ENCODE measurements around the gene DACT2.

The DACT2 gene

GRCh38 chr6:168302534-168302933 lies 17.0 kb downstream of the DACT2 start:
- no peak for TF ChIP-seq RARB (CRISPR knock-in tag; IDR thresholded peaks at IDR 0.05)
- TF ChIP-seq ZNF70 (CRISPR knock-in tag; IDR thresholded peaks at IDR 0.05) = no peak
- no peak for TF ChIP-seq ZNF565 (CRISPR knock-in tag; conservative IDR thresholded peaks at IDR 0.05; ENCODE audit: low read depth)
- no peak for TF ChIP-seq ZC3H10 (CRISPR knock-in tag; IDR thresholded peaks at IDR 0.05)
- TF ChIP-seq TOX (CRISPR knock-in tag; IDR thresholded peaks at IDR 0.05; ENCODE audit: borderline replicate concordance) = no peak
- no peak for TF ChIP-seq PPARA (CRISPR knock-in tag; IDR thresholded peaks at IDR 0.05; ENCODE audit: borderline replicate concordance)
- no peak for TF ChIP-seq SNAI2 (CRISPR knock-in tag; IDR thresholded peaks at IDR 0.05)
- no peak for TF ChIP-seq POU6F1 (CRISPR knock-in tag; IDR thresholded peaks at IDR 0.05; ENCODE audit: borderline replicate concordance, low read depth)
- TF ChIP-seq ZNF8 (CRISPR knock-in tag; IDR thresholded peaks at IDR 0.05) = no peak
- TF ChIP-seq CREB5 (CRISPR knock-in tag; IDR thresholded peaks at IDR 0.05; ENCODE audit: low read depth) = no peak
- ATAC-seq = no peak

GRCh38 chr6:168301648-168302398 lies 17.8 kb downstream of the DACT2 start:
- no peak for TF ChIP-seq RARB (CRISPR knock-in tag; IDR thresholded peaks at IDR 0.05)
- TF ChIP-seq GLIS3 (CRISPR knock-in tag; IDR thresholded peaks at IDR 0.05) = no peak
- no peak for TF ChIP-seq ESRRG (CRISPR knock-in tag; IDR thresholded peaks at IDR 0.05)
- TF ChIP-seq PPARA (CRISPR knock-in tag; IDR thresholded peaks at IDR 0.05; ENCODE audit: borderline replicate concordance) = no peak
- no peak for TF ChIP-seq ZC3H10 (CRISPR knock-in tag; IDR thresholded peaks at IDR 0.05)
- no peak for TF ChIP-seq ZFP3 (CRISPR knock-in tag; IDR thresholded peaks at IDR 0.05)
- TF ChIP-seq CSDC2 (CRISPR knock-in tag; IDR thresholded peaks at IDR 0.05) = no peak
- TF ChIP-seq ZNF565 (CRISPR knock-in tag; conservative IDR thresholded peaks at IDR 0.05; ENCODE audit: low read depth) = no peak
- TF ChIP-seq ZNF8 (CRISPR knock-in tag; IDR thresholded peaks at IDR 0.05) = no peak
- TF ChIP-seq BACH2 (CRISPR knock-in tag; IDR thresholded peaks at IDR 0.05; ENCODE audit: borderline replicate concordance) = no peak
- no peak for TF ChIP-seq POU6F1 (CRISPR knock-in tag; IDR thresholded peaks at IDR 0.05; ENCODE audit: borderline replicate concordance, low read depth)
- TF ChIP-seq PATZ1 (CRISPR knock-in tag; IDR thresholded peaks at IDR 0.05; ENCODE audit: borderline replicate concordance) = no peak
- no peak for TF ChIP-seq TSHZ2 (CRISPR knock-in tag; IDR thresholded peaks at IDR 0.05)
- no peak for TF ChIP-seq ARNTL (CRISPR knock-in tag; IDR thresholded peaks at IDR 0.05; ENCODE audit: borderline replicate concordance, low read depth)
- TF ChIP-seq ISL1 (CRISPR knock-in tag; IDR thresholded peaks at IDR 0.05) = no peak
- TF ChIP-seq TCF4 (CRISPR knock-in tag; IDR thresholded peaks at IDR 0.05; ENCODE audit: borderline replicate concordance) = no peak
- no peak for TF ChIP-seq CSRNP3 (CRISPR knock-in tag; IDR thresholded peaks at IDR 0.05)
- no peak for TF ChIP-seq TOX (CRISPR knock-in tag; IDR thresholded peaks at IDR 0.05; ENCODE audit: borderline replicate concordance)
- TF ChIP-seq ZNF70 (CRISPR knock-in tag; IDR thresholded peaks at IDR 0.05) = no peak

More at GRCh38 chr6:168301648-168302398, 17.8 kb downstream of the DACT2 start:
- no peak for ATAC-seq
